ENCODE results near the gene MLYCD. TPM values are rescaled to one million over a fixed set of nuclear protein-coding genes. Genes with fewer than 3 reads are reported as not detected.
A peak's percentile ranks its signal among the peaks of the same experiment; 100 is the strongest.

MLYCD gene
- polyA plus RNA-seq, 10 donors: 3.0 to 5.2 (median 3.9) TPM

DNA sequence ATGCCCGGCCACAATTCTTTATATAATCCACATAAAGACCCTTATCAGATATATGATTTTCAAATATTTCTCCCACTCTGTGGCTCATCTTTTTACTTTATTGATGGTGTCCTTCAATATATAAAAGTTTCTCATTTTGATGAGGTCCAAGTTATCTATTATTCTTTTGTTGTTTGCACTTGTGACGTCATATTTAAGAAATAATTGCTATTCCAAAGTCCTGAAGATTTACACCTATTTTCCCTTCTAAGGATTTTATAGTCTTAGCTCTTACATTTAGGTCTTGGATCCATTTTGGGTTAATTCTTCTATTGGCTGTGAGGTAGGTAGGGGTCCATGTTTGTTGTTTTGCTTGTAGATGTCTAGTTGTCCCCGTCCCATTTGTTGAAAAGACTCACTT is 3.0 kb upstream of the MLYCD start:
- DNase-seq: no peak

DNA sequence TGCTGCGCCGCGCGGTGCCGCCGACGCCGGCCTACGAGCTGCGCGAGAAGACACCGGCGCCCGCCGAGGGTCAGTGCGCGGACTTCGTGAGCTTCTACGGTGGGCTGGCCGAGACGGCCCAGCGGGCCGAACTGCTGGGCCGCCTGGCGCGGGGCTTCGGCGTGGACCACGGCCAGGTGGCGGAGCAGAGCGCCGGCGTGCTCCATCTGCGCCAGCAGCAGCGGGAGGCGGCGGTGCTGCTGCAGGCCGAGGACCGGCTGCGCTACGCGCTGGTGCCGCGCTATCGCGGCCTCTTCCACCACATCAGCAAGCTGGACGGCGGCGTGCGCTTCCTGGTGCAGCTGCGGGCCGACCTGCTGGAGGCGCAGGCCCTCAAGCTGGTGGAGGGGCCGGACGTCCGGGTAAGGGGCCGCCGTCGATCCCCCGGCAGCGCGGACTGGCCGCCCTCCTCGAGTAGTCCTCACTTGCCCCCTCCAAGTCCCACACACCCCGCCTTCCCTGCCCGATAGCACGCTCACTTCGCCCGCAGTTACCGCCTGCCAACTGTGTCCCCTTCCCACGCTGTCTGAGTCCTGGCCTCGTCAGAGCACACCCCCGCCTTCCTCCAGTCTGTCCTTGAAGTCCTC is 470 bp downstream of the MLYCD start:
- DNase-seq: peak in 2 of 3 donors; percentile 61 to 85

DNA sequence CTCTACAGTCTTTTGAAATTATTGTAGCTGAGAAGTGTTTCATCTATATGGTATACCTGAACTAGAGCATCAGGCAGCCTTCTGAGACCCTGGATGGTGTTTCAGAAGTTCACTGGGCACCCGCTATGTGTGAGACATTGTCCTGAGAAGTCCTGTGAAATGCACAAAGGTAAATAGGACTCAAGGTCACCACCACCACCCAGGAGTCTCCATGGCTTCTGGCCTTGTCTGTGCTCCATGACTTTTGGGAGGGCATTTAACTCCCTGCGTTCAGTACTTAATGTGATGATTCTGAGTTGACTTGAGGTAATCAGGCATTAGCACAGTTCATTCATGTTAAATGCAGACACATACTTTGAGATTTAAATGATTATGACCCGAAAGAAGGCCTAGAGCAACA is 1.1 kb downstream of the MLYCD start:
- no peak for DNase-seq

DNA sequence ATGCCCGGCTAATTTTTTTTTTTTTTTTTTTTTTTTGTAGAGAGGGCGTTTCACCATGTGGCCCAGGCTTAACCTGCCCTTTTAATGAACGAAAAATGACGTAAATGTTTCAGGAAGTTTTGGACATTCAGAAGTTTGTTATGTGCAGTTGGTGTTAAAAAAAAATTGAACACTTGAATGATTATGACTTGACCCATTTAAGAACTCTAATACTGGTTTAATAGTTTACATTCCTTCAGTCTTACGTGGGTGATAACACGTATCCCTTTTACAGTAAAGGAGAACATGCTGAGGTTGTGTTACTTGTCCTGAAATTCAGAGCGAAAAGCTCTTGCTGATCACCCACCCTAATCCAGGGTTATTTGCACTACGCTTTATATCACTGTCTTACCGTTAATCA is 1.7 kb downstream of the MLYCD start:
- no peak for DNase-seq

DNA sequence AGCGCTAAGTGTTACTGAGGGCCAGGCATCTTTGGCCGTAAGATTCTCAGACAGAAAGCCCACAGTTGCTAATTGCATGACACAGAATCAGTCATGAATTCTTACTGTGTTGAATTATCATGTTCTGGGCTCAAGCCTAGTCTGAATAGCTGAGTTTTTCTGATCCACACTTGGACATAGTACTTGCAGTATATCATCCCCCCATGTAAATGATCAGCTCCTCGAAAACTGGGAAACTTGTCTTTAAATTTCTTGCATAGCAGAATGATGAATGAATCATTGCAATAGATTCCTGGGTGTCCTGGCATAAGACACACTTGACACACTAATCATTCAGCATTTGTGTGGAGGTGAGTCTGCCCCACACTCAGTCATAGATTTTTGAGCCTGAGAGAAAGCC is 2.2 kb downstream of the MLYCD start:
- DNase-seq: no peak

DNA sequence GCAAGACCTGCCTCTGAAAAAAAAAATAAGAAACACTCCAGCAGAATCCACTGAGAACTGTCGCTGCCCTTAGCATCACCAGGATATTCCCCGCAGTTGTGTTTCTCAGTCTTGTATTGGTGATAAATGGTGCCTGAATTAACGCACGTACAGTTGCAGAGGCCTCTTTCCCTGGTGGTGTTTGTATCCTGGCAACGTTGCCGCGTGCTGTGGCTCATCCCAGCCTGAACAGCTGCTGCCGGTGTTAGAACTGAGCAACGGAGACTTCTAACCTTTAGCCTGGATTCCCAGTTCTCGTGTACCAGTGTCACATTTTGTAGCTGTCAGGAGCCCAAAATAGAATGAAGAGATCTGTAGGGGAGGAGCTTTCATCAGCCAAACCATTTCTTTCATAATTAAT is 4.8 kb downstream of the MLYCD start:
- DNase-seq: peak; percentile 83 to 84 (median 84)

DNA sequence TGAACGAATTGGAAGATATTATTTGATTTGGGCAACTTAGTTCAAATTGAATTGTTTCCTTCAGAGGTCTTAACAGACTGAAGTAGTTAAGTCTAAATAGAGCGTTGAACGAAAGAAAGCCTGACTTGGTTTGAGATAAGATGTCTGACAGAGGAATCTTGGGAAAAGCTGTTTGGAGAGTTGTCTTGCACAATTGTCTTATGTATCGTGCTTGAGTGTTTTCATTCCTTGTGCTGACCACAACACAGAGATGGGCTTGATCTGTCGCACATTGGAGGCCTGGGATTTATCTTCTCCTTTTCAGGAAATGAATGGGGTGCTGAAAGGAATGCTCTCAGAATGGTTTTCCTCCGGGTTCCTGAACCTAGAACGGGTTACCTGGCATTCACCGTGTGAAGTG is 7.8 kb downstream of the MLYCD start:
- DNase-seq: no peak

DNA sequence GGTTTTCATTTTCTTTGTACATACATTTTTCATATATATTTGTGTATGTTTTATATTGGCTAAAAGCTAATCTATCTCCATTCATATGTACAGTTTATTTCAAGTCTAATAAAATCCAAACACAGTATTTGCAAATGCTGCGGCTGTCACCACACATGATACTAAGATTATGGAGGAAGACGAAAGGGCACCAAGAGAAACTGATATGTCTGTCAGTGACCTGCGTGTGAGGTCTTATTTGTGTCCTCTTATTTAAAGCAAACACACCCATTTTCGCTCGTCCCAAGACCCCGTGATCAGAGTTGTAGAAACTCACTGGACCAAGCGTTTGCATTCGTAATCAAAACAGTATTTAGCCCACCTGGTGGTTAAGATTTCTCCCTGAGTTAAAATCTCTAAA is 8.2 kb downstream of the MLYCD start:
- DNase-seq: no peak

DNA sequence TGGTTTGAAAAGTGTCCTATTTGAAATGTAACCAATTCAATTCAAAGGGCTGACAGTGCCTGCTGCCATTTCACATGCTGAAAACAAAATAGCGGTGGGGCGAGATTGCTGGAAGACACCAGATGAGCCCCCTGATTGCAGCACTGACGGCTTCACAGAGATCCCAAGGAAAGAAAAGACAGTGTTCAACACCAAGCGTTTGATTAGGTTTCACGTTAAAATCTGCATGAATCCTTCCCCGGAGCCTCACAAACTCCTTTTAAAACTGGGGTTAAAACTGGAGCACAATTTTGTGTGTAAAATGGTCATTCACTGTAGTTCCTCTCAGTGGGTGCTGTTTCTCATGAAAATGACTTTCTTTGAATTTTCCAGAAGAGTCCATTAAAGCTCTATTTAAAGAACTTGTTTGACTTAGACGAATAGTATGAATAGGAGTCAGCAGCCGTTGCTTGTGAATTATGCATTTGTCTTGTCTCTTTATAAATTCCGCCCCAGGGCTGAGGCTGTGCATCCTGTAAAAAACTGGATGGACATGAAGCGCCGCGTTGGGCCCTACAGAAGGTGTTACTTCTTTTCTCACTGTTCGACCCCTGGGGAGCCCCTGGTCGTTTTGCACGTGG is 8.8 kb downstream of the MLYCD start:
- no peak for DNase-seq

DNA sequence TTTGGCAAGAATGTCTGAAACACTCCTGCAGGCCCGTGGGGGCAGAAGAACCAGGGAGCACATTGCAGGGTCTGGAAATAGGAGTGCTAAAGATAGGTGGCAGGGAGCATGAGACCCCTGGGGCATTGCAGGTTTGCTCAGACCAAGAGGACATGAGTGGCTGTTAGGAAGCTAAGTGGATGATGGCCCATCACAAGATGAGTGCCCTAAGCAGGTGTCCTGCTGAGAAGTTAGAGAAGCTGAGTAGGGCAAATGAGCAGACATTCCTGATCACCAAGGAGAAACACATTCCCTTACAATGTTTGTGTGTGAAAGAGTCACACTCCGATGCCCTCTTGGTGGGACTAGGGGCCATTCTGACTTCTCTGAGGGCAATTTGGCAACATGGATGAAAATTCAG is 9.9 kb downstream of the MLYCD start:
- DNase-seq: no peak

DNA sequence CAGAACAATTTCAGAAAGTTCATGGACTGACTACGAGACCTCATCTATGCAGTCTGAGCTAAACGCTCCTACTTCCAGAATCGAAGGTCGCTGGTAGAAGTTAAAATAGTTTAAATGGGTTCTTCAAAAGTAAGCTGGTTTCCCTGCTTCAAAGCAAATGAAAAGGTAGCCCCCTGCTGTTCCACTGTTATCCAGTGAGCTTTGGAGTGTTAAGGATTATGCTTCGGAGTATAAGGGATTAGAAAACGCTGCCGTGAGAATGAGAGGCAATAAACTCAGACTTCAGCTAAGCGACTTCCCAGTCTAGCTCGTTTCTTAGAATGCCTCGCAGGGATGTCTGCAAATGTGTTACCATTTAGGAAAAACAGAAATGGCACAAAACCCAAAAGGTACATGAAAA is 12.4 kb downstream of the MLYCD start:
- no peak for DNase-seq

DNA sequence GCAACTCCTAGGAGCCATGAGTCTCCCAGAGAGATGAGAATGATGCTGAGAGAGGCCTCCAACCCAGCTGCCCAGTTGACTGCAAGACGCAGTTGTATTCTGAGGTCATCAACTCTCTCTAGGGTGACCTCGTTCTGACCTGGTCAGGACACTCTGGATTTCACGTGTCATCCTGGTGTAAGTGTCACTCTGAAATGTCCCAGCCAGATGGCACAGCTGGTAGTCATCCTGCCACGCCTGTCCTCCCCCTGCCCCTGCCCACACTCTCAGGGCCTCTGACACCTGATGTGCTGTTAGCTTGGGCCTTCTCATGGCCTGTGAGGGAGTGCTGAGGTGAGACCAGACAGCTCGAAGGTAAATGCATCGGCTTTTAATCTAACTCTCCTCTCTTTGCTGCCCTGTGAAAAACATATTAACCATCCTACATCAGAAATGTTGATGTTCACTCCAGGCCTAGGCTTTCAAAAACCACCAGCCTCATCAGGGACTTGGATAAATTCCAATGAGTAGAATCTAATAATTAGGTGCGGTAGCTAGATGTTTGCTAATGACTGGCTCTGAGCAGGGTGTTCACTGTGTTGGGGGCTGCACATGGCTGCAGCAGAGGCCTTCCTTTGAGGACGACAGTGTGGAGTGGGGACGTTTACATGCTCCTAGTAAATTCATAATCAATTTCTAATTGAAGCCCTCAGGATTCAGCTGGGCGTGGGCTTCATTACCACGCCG is 13.8 kb downstream of the MLYCD start:
- no peak for DNase-seq

DNA sequence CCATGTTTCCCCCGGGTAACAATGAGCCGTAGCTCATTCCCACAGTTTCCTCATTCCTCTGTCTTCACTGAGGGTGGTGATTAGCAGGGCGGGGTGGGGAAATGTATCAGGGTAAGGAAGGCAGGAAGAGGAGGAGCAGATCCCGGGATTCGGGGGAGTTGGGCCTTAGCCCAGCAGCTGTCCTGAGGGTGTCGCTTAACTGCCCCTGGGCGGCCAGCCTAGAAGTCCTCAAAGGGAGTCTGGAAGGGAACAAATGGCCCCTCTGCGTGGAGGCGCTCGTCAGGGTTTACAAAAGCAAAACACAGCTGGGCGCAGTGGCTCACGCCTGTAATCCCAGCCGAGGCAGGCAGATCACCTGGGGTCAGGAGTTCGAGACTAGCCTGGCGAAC is 14.3 kb downstream of the MLYCD start:
- DNase-seq: peak; percentile 53 to 72 (median 56)

DNA sequence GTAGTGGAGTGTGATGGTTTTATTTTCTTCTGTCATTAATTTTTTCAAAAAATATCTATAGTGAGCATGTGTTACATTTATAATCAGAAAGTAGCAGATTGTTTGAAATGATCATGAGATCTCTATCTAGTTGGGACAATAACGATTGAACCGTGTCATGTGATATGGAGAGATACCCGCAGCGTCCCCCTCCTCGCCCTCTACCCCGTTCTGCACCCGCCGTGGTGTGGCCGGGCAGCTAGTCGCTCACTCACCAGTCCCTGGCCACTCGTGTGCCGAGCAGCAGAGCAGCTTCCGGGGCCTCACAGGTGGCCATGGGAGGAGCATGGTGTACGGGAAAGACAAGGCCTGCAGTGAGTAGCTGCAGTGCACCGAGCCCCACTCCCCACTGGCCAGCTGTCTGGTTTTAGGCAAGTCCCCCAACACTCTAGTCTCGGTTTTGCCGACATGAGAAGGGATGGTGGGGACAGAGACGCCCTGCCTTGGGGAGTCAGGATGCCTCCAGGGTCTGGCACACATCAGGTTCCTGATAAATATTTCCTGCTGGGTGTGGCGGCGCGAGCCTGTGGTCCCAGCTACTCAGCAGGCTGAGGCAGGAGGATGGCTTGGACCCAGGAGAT is 15.3 kb downstream of the MLYCD start:
- no peak for DNase-seq

DNA sequence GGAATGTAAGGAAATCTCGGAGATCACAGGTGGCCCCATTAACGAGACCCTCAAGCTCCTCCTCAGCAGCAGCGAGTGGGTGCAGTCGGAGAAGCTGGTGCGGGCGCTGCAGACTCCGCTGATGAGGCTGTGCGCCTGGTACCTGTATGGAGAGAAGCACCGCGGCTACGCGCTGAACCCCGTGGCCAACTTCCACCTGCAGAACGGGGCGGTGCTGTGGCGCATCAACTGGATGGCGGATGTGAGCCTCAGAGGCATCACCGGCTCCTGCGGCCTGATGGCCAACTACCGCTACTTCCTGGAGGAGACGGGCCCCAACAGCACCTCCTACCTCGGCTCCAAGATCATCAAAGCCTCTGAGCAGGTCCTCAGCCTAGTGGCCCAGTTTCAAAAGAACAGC is 16.2 kb downstream of the MLYCD start:
- DNase-seq: no peak

DNA sequence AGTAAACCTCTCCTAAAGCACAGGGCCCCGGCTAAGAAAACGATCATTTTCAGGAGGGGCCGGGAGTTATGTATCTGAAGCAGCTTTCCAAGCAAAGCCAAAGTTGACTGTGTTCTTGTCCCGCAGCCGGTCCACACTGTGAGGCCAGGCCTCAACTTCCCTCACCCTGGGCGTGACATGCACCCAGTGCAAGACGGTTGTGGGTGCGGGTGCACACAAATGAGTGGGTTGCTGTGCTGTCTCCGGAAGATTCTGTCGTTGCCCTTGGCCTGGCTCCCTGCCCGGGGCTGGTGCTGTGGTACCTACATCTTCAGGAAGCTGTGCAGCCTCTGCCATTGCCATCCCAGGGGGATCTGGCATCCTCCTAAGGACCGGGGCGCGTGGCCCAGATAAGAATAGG is 16.6 kb downstream of the MLYCD start:
- no peak for DNase-seq

DNA sequence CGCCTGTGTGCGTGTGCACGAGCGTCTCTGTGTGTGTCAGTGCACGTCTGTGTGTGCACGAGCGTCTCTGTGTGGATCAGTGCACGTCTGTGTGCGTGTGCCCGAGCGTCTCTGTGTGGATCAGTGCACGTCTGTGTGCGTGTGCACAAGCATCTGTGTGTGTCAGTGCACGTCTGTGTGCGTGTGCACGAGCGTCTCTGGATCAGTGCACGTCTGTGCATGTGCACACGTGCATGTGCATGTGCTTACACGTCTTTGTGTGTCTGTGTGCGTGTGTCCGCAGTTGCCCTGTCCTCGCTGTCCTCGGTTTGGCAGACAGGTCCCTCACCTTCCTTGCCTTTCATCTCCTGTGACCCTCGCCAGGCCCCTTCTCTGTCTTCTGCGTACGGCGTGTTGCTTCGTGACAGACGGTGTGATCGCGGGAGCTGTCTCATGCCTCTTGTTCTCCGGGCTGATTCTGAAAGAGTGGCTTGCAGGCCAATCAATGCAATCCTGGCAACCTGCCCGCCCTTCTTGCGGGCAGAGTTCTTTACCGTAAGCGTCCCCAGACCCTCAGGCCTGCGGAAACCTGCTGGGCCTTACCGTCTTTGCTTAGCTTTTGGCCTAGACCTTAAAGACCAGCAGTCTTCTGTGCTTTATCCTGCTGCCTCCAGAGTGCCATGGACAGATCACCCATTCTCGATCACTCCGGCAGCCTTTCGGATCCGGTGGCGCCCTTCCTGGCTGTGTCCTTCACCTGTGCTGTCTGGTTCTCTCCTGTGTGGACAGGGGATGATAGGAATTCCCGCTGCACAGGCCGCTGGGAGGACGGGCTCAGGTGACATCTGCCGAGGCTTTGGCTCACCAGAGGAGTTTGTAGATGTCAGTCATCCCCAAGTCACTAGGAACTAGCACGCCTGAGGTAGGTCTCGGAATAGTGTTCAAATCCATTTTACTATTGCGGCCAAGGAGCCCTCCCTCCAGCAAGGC is 18.5 kb downstream of the MLYCD start:
- DNase-seq: no peak

DNA sequence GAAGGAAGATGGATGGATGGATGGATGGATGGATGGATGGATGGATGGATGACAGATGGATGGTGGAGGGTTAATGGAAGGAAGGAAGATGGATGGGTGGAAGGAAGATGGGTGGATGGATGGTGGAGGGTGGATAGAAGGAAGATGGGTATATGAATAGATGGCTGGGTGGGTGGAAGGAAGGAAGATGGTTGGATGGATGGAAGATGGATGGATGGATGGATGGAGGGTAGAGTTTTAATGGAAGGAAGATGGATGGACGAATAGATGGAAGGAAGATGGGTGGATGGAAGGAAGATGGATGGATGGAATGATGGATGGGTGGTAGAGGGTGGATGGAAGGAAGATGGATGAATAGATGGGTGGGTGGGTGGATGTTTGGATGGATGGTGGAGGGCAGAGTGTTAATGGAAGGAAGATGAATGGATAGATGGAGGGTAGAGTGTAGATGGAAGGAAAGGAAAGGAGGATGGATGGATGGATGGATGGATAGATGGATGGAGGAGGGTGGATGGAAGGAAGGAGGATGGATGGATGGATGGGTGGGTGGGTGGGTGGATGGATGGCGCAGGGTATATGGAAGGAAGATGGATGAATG is 22.1 kb downstream of the MLYCD start:
- no peak for DNase-seq

DNA sequence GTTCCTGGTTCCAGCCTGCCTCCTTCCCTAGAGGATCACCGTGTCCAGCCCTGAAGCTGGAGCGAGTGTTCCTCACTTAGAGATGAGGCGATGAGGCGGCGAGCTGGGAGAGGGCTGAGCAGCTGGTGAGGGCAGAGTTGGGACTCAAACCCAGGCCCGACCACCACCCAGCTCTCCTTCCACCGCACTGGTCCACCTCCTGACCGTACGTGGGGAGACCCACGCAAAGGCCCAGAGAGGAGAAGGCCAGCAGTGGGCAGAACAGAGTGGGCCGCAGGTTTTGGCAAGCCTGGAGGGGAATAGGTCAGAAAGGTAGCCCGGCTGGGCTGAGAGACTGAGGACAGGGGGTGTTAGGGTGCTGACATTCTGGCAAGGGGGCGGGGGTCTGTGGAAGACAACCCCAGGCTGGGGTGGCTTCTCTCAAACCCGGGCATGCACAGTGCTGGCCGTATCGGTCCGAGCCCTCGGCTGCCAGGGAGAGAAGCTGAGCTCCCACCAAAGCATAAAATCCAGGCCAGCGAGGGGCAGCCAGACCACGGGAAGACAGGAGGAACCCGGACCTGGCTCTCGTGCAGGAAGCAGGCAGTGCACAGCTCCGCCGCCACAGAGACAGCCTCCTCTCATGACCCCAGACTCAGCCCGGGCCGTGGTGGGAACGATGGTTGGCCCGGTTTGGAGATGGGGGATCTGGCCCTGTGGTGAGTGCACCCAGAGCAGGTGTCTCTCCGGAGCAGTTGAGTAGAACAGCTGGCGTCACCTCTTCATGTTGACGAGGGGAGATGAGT is 24.9 kb downstream of the MLYCD start:
- no peak for DNase-seq

DNA sequence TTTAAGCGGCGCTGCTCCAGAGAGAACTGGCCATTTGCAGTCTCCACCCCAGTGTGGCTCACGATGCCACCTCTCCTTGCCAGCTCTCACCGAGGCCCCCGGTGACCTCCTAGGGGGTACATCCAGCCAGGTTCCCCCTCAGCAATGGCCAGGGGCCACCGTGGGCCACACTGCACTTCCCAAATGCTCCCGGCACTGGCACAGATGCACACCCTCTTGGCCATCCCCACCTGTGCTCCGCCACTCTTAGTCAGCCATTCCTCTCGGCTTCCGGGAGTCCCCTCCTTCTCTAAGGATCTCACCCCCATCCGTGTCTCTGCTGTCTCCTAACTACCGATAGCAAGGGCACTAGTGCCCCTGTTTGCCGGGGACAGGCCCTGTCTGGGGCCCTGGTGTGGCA is 25.8 kb downstream of the MLYCD start:
- DNase-seq: no peak
